Measurements from ENCODE around the gene ARHGAP28.

GRCh38 chr18:6928359-6928758, 198.8 kb downstream of the ARHGAP28 start:
- TF ChIP-seq CTCF (IDR thresholded peaks at IDR 0.05) (no peak), SIN3A (IDR thresholded peaks at IDR 0.05; ENCODE audit: borderline replicate concordance, insufficient read depth, low read depth, low read length) (no peak), POLR2AphosphoS5 (IDR thresholded peaks at IDR 0.05; ENCODE audit: low read depth, low read length) (no peak)
